ENCODE results near the gene CFD.
"Not testable (repeated sequence)": the region's sequence is repeated elsewhere in the genome, so short reads cannot be mapped to it uniquely, and the experiment has no call there.

Gene CFD

DNA sequence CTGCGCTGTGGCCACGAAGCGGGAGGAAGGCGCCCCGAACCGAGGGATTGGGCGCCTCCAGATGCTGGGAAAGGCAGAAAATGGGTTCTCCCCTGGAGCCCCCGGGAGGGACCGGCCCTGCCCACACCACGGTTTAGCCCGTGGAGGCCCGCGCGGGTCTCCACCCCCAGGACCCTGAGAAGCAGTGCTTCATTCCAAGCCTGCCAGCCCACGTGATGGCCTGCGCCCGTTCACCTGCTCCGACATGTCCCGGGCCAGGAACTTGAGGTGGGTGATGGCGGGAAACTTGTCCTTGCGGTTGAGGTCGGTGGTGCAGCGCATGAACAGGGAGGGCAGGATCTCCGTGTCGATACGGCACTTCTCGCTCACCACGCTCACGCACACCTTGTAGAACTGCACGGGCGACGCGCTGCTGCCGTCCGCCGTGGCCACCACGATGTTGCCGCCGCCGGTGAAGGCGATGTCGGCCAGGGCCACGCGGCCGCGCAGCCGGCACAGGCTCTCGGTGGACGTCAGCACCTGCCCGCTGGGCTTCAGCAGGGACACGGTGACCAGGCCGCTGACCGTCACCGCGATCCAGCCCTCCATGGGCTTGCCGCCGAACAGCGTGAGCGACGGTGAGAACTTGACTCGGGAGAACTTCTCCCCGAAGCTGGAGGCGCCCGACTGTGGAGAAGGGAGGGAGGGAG, 26.2 kb downstream of the CFD start:
- Histone ChIP-seq H3K36me3 (ENCODE audit: control insufficient read depth, insufficient read depth, low read length) (peaks cover 93% of the 10 kb centered on the region), H3K4me1 (ENCODE audit: control insufficient read depth, insufficient read depth, low read length, poor library complexity, severe bottlenecking) (no peaks in the 10 kb centered on the region), H3K9me3 (ENCODE audit: control insufficient read depth, low read length) (no peaks in the 10 kb centered on the region), H3K4me3 (ENCODE audit: extremely low read depth, insufficient read depth, low read length, poor library complexity, severe bottlenecking) (no peak overlapping the region), H3K27ac (ENCODE audit: low read depth, low read length, severe bottlenecking) (no peak overlapping the region)
- WGBS, 2 experiments (ENCODE audit: insufficient coverage in 2 of 2): 97 to 98% methylated on average over 52 to 62 of the region's 64 CpGs

DNA sequence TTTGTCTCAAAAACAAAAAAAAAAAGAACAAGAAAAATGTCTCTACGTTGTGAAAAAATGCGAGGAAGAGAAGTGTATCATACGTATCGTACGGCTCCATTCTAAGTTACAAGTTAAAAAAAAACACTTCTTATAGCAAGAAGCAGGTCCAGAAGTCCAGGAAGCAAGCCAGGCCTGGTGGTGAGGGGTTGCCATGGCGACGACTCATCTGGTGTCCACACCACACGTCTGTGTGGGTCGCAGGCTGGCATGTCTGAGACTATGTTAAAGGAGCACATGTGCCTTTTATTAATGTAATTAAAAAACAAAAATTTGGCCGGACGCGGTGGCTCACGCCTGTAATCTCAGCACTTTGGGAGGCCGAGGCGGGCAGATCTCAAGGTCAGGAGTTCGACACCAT, 27.6 kb downstream of the CFD start:
- no peaks in the 10 kb centered on the region for H3K9me3 ChIP-seq (ENCODE audit: control insufficient read depth, low read length)
- 91 to 96% methylated on average over 11 to 14 of the region's 16 CpGs for WGBS, 2 experiments (ENCODE audit: insufficient coverage in 2 of 2)
- peak overlapping the region; percentile 16 for H3K27ac ChIP-seq (ENCODE audit: low read depth, low read length, severe bottlenecking)
- H3K4me1 ChIP-seq (ENCODE audit: control insufficient read depth, insufficient read depth, low read length, poor library complexity, severe bottlenecking): peaks cover 4% of the 10 kb centered on the region
- H3K36me3 ChIP-seq (ENCODE audit: control insufficient read depth, insufficient read depth, low read length): peaks cover 82% of the 10 kb centered on the region
- H3K4me3 ChIP-seq (ENCODE audit: extremely low read depth, insufficient read depth, low read length, poor library complexity, severe bottlenecking): no peak overlapping the region

DNA sequence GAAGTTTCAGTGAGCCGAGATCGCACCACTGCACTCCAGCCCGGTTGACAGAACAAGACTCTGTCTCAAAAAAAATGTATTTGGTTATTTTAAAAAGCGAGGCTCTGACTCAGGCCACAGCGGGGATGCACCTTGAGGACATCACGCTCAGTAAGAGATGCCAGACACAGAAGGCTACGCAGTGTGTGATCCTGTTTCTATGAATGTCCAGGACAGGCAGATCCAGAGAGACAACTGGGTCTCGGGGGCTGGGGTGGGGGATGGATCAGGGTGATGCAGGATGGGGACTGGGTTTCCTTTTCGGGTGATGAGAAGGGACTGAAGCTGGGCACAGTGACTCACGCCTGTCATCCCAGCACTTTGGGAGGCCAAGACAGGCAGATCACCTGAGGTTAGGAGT, 28.1 kb downstream of the CFD start:
- Histone ChIP-seq H3K9me3 (ENCODE audit: control insufficient read depth, low read length) (no peaks in the 10 kb centered on the region), H3K4me1 (ENCODE audit: control insufficient read depth, insufficient read depth, low read length, poor library complexity, severe bottlenecking) (peaks cover 4% of the 10 kb centered on the region), H3K27ac (ENCODE audit: low read depth, low read length, severe bottlenecking) (peak overlapping the region; percentile 16), H3K4me3 (ENCODE audit: extremely low read depth, insufficient read depth, low read length, poor library complexity, severe bottlenecking) (no peak overlapping the region), H3K36me3 (ENCODE audit: control insufficient read depth, insufficient read depth, low read length) (peaks cover 76% of the 10 kb centered on the region)
- 91 to 94% methylated on average over 10 of the region's 10 CpGs for WGBS, 2 experiments (ENCODE audit: insufficient coverage in 2 of 2)

DNA sequence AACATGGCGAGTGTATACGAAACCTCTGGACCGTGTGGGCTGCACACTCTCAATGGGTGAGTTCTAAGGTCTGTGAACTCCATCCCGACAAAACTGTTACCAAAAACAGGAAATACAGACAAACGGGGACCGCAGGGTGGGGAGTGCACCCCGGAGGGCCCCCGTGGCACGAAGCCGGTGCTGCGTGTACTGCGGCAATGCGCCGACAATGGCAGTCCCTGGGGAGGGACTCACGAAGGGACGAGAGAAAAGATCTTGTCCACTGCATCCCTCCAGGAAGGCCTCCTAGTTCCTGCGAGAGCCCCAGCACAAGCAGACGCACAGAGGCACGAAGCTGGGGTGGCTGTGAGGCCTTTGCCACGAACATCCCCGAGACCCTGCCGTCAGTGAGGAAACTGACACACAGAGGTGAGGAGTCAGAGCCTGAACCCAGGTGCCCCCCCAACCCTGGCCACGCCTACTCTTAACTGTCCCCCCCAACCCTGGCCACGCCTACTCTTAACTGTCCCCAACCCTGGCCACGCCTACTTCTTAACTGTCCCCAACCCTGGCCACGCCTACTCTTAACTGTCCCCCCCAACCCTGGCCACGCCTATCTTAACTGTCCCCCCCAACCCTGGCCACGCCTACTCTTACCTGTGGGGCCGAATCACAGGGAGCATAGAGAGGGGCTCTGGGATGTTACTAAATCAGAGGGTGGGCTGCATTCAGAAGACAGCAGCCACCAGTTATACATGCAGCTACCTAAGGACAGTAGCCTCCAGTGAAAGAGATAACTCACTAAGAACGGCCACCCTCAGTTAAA, 29.3 kb downstream of the CFD start:
- no peak overlapping the region for H3K27ac ChIP-seq (ENCODE audit: low read depth, low read length, severe bottlenecking)
- 95 to 97% methylated on average over 25 to 27 of the region's 30 CpGs for WGBS, 2 experiments (ENCODE audit: insufficient coverage in 2 of 2)
- H3K36me3 ChIP-seq (ENCODE audit: control insufficient read depth, insufficient read depth, low read length): peaks cover 65% of the 10 kb centered on the region
- no peak overlapping the region for H3K4me3 ChIP-seq (ENCODE audit: extremely low read depth, insufficient read depth, low read length, poor library complexity, severe bottlenecking)
- no peaks in the 10 kb centered on the region for H3K9me3 ChIP-seq (ENCODE audit: control insufficient read depth, low read length)
- H3K4me1 ChIP-seq (ENCODE audit: control insufficient read depth, insufficient read depth, low read length, poor library complexity, severe bottlenecking): peaks cover 4% of the 10 kb centered on the region

DNA sequence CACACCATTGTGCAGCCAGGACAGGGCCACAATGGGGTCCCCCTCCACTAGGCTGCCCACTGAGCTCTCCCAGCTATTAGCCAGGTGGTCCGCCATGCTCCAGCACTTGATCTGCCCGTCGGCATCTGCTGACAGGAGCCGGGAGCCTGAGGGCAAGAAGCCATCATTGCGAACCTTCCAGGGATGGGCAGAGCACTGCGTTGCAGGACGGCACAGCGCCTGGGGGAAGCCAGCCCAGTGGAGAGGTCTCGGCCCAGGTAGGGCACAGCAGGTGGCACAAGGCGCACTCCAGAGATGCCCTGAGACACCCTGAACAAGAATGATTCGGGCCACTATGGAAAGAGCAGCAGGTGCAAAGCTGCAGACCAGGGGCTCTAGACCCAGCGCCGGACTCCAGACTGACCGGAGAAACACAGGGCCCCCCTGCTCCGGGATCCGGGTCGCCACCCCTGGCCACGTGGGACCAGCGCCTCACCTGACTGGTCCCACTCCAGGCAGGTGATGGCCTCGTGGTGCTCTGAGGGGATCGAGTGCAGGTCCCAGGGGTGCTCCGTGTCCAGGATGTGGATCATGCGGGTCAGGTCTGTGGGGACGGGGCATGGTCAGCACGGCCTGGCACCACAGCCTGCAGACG, 30.3 kb downstream of the CFD start:
- 96 to 97% methylated on average over 24 to 26 of the region's 26 CpGs for WGBS, 2 experiments (ENCODE audit: insufficient coverage in 2 of 2)
- H3K27ac ChIP-seq (ENCODE audit: low read depth, low read length, severe bottlenecking): no peak overlapping the region
- peaks cover 4% of the 10 kb centered on the region for H3K4me1 ChIP-seq (ENCODE audit: control insufficient read depth, insufficient read depth, low read length, poor library complexity, severe bottlenecking)
- peaks cover 55% of the 10 kb centered on the region for H3K36me3 ChIP-seq (ENCODE audit: control insufficient read depth, insufficient read depth, low read length)
- H3K4me3 ChIP-seq (ENCODE audit: extremely low read depth, insufficient read depth, low read length, poor library complexity, severe bottlenecking): no peak overlapping the region
- H3K9me3 ChIP-seq (ENCODE audit: control insufficient read depth, low read length): no peaks in the 10 kb centered on the region

DNA sequence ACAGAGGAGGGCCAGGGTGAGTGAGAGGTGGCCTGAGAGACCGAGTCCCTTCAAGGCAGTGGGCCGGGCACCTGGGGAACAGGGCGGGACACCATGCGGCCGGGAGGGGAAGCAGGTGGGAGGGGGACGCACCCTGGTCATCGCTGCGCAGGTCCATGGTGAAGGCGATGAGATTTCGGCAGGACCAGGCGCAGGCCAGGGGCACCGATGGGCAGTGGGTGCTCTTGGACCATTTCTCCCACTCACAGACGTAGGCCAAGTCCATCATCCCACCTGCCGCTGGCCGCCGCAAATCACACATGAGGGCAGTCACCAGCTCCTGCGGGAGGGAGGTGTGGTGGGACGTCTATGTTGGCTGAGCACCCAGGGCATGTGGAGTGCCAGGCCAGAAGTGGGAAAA, 31.4 kb downstream of the CFD start:
- no peak overlapping the region for H3K27ac ChIP-seq (ENCODE audit: low read depth, low read length, severe bottlenecking)
- H3K4me3 ChIP-seq (ENCODE audit: extremely low read depth, insufficient read depth, low read length, poor library complexity, severe bottlenecking): no peak overlapping the region
- no peaks in the 10 kb centered on the region for H3K9me3 ChIP-seq (ENCODE audit: control insufficient read depth, low read length)
- H3K36me3 ChIP-seq (ENCODE audit: control insufficient read depth, insufficient read depth, low read length): peaks cover 44% of the 10 kb centered on the region
- WGBS, 2 experiments (ENCODE audit: insufficient coverage in 2 of 2): 94 to 98% methylated on average over 16 to 18 of the region's 18 CpGs
- H3K4me1 ChIP-seq (ENCODE audit: control insufficient read depth, insufficient read depth, low read length, poor library complexity, severe bottlenecking): peaks cover 4% of the 10 kb centered on the region

DNA sequence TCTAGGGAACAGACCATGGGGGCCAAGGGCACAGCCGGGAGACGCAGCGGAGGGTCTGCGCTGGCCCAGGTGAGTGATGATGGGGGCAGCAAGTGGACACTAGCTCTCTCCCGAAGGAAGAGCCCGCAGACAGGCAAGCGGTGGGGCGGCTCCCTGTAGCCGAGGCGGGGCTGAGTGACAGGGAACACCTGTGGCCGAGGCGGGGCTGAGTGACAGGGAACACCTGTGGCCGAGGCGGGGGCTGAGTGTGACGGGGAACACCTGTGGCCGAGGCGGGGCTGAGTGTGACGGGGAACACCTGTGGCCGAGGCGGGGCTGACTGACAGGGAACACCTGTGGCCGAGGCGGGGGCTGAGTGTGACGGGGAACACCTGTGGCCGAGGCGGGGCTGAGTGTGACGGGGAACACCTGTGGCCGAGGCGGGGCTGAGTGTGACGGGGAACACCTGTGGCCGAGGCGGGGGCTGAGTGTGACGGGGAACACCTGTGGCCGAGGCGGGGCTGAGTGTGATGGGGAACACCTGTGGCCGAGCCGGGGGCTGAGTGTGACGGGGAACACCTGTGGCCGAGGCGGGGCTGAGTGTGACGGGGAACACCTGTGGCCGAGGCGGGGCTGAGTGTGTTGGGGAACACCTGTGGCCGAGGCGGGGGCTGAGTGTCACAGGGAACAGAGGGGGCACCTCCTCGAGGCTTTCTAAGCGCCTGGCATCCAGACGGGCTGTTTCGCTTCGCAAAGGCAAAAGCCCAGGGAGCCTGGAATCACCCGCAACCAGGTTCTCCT, 32.1 kb downstream of the CFD start:
- H3K27ac ChIP-seq (ENCODE audit: low read depth, low read length, severe bottlenecking); H3K4me1 ChIP-seq (ENCODE audit: control insufficient read depth, insufficient read depth, low read length, poor library complexity, severe bottlenecking); H3K9me3 ChIP-seq (ENCODE audit: control insufficient read depth, low read length): not testable (repeated sequence)
- WGBS, 2 experiments (ENCODE audit: insufficient coverage in 2 of 2): 90 to 94% methylated on average over 22 to 40 of the region's 50 CpGs
- Histone ChIP-seq H3K36me3 (ENCODE audit: control insufficient read depth, insufficient read depth, low read length) (peaks cover 39% of the 10 kb centered on the region), H3K4me3 (ENCODE audit: extremely low read depth, insufficient read depth, low read length, poor library complexity, severe bottlenecking) (peak overlapping the region; percentile 77)

DNA sequence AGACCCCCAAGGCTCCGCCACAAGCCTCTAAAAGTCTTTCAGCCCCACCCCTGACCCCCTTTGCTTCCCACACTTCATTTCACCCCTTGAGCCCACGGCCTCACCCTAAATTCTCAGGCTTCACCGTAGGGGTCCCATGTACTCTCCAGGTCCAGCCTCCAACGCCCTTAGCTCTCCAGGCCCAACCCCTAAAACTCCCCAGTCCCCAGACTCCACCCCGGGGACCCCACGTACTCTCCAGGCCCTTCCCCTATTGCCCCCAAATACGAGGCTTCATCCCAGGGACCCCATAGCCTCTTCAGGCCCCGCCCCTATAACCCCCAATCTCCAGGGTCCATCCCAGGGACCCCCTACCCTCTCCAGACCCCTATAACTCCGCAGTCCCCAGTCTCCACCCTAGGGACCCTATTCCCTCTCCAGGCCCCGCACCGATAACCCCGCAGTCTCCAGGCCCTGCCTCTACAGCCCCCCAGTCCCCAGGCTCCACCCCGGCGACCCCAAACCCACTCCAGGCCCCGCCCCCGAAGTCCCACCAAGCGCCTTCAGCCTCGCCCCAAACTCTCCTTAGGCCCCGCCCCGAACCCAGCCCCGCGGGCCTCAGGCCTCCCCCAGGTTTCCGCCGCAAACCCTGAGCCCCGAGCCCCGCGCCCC, 32.9 kb downstream of the CFD start:
- peak overlapping the region; percentile 77 for H3K4me3 ChIP-seq (ENCODE audit: extremely low read depth, insufficient read depth, low read length, poor library complexity, severe bottlenecking)
- H3K27ac ChIP-seq (ENCODE audit: low read depth, low read length, severe bottlenecking): no peak overlapping the region
- 10 to 18% methylated on average over 8 to 16 of the region's 27 CpGs for WGBS, 2 experiments (ENCODE audit: insufficient coverage in 2 of 2)

DNA sequence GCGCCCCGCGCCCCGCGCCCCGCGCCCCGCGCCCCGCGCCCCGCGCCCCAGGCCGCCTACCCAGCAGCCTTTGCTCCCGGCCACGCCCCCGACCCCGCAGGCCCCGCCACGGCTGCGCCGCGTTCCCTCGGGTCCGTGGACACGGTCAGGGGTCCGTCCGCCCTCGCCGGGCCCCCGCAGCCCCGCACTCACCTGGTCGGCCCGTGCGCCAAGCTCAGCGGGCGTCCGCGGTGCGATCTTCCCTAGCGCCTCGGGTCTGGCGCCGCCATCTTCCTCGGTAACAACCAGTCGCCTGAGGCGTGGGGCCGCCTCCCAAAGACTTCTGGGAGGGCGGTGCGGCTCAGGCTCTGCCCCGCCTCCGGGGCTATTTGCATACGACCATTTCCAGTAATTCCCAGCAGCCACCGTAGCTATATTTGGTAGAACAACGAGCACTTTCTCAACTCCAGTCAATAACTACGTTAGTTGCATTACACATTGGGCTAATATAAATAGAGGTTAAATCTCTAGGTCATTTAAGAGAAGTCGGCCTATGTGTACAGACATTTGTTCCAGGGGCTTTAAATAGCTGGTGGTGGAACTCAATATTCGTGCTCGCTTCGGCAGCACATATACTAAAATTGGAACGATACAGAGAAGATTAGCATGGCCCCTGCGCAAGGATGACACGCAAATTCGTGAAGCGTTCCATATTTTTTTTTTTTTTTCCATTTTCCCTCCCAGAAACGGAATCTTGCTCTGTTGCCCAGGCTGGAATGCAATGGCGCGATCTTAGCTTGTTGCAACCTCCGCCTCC, 33.6 kb downstream of the CFD start, which contains the start of the genes MED16 and RNU6-9:
MED16 (minus strand) TSS at position 294 of the 796 bp plus-strand sequence. CDS start 2,056 bp downstream, outside the sequence.
RNU6-9 (plus strand) TSS at position 591 of the 796 bp plus-strand sequence.
- 2% methylated on average over 43 to 48 of the region's 69 CpGs for WGBS, 2 experiments (ENCODE audit: insufficient coverage in 2 of 2)
- Histone ChIP-seq H3K9me3 (ENCODE audit: control insufficient read depth, low read length) (no peaks in the 10 kb centered on the region), H3K27ac (ENCODE audit: low read depth, low read length, severe bottlenecking) (peak within 1 kb of the TSS; percentile 99), H3K4me3 (ENCODE audit: extremely low read depth, insufficient read depth, low read length, poor library complexity, severe bottlenecking) (peak within 1 kb of the TSS; percentile 77), H3K4me1 (ENCODE audit: control insufficient read depth, insufficient read depth, low read length, poor library complexity, severe bottlenecking) (peaks cover 4% of the 10 kb centered on the region), H3K36me3 (ENCODE audit: control insufficient read depth, insufficient read depth, low read length) (peaks cover 41% of the 10 kb centered on the region)

More for the DNA sequence above, 32.9 kb downstream of the CFD start:
- Histone ChIP-seq H3K36me3 (ENCODE audit: control insufficient read depth, insufficient read depth, low read length) (peaks cover 39% of the 10 kb centered on the region), H3K9me3 (ENCODE audit: control insufficient read depth, low read length) (no peaks in the 10 kb centered on the region), H3K4me1 (ENCODE audit: control insufficient read depth, insufficient read depth, low read length, poor library complexity, severe bottlenecking) (peaks cover 4% of the 10 kb centered on the region)
